Activated effector memory CD4-positive, alpha-beta T cell treated with anti-CD3 and anti-CD28 coated beads, Interleukin-2, amount 50 U/mL, for 16 hours (primary cell): ENCODE measurements around the gene LIN37.
A peak's percentile ranks its signal among the peaks of the same experiment; 100 is the strongest.

ENCODE experiments used
- DNase-seq: peaks from one replicate; pipeline ENCODE4 v3.0.0-alpha.2; 2020

The LIN37 gene, protein sequence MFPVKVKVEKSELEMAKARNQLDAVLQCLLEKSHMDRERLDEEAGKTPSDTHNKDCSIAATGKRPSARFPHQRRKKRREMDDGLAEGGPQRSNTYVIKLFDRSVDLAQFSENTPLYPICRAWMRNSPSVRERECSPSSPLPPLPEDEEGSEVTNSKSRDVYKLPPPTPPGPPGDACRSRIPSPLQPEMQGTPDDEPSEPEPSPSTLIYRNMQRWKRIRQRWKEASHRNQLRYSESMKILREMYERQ

DNA sequence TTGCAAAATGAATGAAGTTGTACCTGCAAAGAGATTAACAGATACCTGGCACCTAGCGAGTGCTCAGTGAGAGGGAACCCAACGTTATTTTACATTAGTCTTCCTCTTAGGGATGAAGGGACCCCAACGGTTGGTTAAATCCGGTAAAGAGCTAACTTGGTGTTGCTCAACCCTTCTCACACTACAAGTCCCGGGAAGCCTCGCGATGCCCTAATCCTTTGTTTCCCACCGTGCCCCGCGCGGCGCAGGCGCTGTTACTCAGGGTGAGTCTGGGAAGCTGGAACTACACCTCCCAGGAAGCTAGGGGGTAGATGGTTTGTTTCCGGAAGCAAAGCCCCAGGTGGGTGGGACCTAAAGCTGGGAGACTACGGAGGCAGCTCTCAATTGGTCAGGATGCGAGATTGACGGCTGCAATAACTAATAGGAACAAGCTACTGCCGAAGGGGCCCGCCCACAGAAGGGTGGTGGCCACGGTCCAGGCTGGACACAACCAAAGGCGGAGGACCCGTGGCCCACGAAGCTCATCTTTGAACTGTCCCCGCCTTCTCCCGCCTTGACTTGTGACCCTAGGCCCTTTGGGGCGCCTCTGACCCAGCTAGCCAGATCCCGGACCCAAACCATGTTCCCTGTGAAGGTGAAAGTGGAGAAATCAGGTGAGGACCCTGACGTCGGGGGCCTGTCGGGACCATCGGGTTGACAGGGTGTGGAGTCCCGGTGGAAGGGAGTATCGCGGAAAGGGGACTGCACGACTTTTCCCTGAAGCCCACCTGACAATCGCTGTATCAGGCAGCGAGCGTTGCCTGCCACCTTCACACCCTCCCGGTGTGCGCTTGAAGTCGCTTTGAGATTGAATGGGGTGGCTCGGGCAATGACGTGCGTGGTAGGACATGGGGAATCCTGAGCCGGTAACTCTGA lies at the start of gene LIN37:
TSS of gene LIN37 (plus strand) at position 471 of the 915 bp plus-strand sequence. CDS start at position 620, 149 bp downstream.
- peak; percentile 100 for DNase-seq

DNA sequence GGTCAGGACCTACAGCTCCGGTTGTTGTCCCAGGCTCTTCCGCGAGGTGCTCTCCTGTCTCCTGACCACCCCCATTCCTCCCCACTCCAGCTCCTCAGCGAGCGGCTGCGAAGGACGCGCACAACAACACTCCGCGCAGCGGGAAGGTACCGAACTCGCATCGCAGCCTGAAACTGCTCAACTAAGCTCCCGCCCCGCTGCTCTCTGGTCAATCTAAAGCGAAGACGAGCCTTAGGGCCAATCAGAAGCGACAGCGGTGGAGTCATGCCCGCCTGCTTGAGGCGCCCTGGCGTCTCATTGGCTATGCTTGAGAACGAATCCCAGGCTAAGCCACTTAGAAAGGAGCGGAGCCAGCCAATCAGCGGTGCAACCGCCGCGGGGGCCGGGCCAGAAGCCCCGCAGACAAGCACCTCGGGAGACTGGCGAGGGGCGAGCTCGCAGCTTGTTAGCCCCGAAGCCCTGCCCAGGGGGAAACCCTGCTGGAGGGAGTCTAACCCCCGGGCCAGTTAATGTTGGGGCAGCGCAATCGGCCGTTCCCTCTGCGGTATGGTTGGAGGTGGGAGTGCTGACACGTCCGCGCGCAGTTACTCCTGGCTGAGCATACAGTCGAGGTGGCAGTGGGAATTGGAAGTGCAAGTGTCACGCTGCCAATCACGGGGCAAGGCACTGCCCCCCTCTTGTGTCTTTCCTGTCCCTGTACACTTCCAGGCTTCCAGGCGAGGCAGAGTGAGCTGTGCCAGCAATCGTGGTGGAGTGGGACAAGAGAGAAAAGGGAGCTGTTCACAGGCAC lies 46.0 kb upstream of the LIN37 start:
- peak; percentile 97 for DNase-seq

DNA sequence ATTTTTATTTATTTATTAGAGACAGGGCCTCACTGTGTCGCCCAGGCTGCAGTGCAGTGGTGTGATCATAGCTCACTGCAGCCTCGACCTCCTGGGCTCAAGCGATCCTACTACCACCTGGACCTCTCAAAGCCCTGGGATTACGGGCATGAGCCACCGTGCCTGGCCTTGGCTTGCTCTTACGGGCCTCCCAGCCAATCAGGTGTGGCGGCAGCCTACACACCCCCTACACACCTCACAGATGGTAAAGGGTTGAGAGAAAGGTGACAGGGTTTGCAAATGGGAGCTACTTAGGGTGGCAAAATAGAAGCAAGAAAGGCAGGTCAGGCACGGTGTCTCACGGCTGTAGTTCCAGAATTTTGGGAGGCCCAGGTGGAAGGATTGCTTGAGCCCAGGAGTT lies 45.0 kb upstream of the LIN37 start:
- DNase-seq: no peak

- DNase-seq: no peak
Measured at GRCh38 chr19:35704218-35704617, 44.2 kb upstream of the LIN37 start, which contains the start of gene ZBTB32. Gene ZBTB32, plus strand, starts transcription at chr19:35704558. Its CDS starts 10,069 bp downstream, at chr19:35714627.

- DNase-seq: no peak
Measured at GRCh38 chr19:35708391-35708790, 40.0 kb upstream of the LIN37 start.

- peak; percentile 85 for DNase-seq
Measured at GRCh38 chr19:35710784-35711723, 37.3 kb upstream of the LIN37 start.

- peak; percentile 82 for DNase-seq
Measured at GRCh38 chr19:35712567-35713505, 35.5 kb upstream of the LIN37 start.

DNA sequence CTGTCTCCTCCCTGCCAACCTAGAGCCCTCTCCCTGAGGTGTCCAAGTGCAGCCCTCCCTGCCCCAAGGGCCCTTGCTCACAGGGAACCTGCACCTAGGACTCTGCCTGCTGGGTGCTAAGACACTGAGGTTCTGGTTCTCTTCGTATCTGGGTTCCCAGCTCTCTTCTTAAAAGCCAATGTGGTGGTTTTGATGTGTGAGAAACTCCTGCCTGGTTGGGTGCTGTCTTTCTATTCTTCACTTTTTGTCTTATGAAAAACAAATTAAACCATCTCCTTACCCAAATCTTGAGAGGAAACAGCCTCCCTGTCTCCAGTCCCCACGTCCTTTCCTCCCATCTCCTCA lies 34.9 kb upstream of the LIN37 start:
- DNase-seq: no peak

GRCh38 chr19:35713904-35714495 lies 34.4 kb upstream of the LIN37 start:
- DNase-seq: no peak

- no peak for DNase-seq
Measured at GRCh38 chr19:35714601-35715354, 33.6 kb upstream of the LIN37 start.

GRCh38 chr19:35715355-35715809 lies 33.0 kb upstream of the LIN37 start:
- no peak for DNase-seq

DNA sequence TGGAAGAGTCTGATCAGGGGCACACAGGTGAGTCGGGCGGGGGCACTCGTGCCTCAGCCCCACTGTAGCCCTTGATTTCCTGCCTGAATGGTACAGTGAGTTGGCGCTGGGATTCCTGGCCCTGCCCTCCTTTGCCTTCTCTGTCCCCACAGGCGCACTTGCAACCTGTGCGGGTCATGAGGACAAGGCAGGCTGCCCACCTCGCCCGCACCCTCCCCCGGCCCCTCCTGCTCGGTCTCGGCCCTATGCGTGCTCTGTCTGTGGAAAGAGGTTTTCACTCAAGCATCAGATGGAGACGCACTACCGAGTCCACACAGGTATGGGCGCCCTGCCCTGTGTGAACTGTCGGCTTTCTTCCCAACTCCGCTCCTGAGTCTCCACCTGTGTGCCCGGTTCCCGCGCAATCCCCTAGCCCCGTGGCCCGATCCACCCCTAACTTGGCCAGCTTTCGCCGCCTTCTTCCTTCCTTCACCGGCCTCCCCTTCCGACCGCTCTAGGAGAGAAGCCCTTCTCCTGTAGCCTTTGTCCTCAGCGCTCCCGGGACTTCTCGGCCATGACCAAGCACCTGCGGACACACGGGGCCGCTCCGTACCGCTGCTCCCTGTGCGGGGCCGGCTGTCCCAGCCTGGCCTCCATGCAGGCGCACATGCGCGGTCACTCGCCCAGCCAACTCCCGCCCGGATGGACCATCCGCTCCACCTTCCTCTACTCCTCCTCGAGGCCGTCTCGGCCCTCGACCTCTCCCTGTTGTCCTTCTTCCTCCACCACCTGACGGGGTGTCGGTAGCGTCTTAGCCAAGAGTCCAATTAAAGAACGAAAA lies 32.2 kb upstream of the LIN37 start:
- no peak for DNase-seq

DNA sequence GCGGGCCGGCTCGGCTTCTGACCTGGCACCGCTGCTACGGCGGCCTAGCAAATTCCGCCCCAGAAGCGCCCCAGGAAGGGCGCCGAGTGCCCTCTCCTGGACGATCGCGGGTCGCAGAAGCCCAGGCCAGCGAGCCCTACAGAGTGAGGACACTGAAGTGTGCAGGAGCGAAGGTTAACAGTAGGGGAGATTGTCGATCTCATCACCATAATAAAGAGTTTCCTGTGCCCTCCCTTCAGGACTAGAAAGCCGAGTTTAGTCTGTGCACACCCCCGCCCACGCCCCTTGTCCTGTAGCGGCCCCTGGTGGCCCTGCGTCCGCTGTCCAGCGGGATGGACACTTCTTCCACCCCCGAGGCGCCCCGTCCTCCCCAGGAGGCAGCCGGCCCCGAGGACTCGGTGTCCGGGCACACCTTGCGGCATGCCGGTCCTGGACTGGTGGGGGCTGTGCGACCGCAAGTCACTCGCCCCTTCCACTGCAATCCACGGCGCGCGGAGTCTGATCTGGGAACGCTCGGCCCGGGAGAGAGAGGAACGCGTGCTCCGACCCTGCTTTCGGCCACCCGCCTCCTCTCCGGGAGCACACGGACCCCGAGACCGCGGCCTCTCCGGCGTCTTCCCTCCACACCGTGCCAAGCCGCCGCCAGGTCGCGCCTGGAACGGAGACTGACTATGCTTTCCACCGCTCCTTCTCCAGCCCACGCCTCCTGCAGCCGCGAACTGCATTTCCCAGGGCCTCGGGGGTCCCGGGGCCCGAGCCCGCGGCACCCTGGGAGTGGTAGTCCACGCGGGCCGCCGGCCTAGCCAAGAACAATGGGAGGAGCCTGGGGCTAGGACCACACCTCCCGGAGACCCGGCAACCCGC lies 31.3 kb upstream of the LIN37 start:
- DNase-seq: peak; percentile 99

GRCh38 chr19:35717665-35718344 lies 30.6 kb upstream of the LIN37 start, which contains the start of gene KMT2B:
Gene KMT2B, plus strand, starts transcription at chr19:35718003. Its CDS starts 16 bp downstream, at chr19:35718019.
- no peak for DNase-seq

- DNase-seq: peak; percentile 85
Measured at GRCh38 chr19:35718345-35719041, 29.9 kb upstream of the LIN37 start.
